IPS-NIHi7 (cell line): ENCODE measurements around the gene SLC6A11.

ENCODE experiments used
- DNase-seq: peaks from one replicate; pipeline ENCODE4 v3.0.0; 2012; ENCODE audit warnings: mixed read lengths; ENCODE audit errors: extremely low spot score

SLC6A11 gene

DNA sequence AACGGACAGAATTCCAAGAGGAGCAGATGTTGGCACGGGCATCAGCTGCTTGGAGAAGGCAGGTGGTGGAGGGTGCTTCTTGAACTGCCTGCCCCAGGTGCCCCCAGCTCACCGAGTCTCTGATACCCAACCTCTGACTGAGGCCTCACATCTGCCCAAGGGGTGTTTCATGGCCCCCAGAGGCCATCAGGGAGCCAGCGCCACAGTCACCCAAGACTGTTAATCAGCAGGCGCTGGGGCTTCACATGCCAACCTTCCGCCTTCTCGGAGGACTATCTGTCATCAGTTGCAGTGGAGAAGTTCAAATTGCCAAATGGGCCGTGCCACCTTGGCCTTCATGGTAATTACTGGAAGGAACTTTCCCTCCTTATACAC lies 114.6 kb downstream of the SLC6A11 start:
- DNase-seq = no peak

GRCh38 chr3:10932596-10932995 lies 116.6 kb downstream of the SLC6A11 start:
- DNase-seq = no peak

DNA sequence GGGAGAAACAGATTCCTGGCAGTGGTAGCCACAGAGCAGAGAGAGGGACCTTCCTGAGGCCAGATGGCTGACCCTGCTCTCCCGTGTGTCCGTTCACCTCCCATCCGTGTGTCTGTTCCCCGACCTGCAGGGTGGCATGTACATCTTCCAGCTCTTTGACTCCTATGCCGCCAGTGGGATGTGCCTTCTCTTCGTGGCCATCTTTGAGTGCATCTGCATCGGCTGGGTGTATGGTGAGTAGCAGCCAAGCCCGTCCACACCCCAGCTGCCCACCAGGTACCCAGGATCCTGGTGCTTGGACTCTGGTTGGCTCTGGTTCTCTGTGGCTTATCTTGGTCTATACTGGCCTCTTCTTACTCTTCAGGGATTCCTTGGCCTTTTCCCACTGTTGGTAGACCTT lies 117.0 kb downstream of the SLC6A11 start:
- no peak for DNase-seq

GRCh38 chr3:10933470-10933804 lies 117.4 kb downstream of the SLC6A11 start:
- no peak for DNase-seq

GRCh38 chr3:10933805-10934481 lies 117.9 kb downstream of the SLC6A11 start:
- DNase-seq = no peak

- DNase-seq = no peak
These were observed 119.0 kb downstream of the SLC6A11 start for GRCh38 chr3:10935028-10935427.

DNA sequence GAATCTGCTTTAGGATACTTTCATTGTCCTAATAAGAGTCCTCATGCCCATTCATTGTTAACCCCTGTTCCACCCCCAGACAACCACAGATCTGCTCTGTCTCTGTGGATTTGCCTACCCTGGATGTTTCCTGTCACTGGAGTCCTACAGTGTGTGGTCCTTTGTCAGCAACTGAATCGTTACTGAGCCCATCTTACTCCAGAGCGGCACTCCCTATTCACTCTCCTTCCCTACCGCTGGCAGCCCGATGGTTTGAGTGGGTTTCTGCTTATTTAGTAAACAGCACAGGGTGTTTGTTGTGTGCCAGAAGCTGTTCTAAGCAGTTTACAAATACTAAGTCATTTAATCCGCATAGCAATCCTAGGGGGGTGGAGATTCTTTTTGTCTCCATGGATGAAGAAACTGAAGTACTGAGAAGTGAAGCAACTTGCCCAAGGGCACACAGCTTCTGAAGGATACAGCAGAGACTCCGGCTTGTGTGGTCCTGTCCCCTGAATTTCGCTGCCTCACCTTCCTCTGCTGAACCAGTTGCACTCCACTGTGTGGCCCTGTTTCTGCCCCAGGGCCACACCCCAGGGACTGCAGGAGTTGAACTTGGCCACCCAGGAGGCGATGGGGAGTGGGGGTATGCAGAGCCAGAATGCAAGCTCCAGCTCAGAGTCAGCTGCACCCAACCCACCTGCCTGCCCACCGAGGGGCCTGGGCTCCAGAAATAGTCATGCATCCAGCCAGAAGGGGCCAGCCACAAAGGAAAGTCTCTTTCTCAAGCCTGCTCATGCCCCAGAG lies 120.0 kb downstream of the SLC6A11 start:
- DNase-seq = no peak

DNA sequence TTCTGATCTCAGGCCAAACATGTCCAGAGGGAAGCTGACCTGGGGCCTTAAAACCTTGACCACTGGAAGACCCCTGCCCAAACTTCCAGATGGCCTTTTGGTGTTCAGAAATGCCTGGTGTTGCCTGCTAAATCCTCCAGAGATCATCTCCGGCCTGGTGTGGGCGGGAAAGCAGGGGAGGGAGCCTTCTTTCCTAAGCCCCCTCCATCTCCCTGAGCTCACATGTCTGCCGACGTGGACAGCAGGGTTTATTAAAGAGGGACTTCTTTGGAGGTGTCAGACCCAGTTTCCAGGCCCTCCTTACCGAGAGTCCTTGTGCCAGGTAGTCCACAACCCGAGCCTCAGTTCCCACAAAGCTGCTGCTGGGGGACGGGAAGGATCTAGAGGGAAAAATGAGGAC lies 120.7 kb downstream of the SLC6A11 start:
- DNase-seq = no peak

DNA sequence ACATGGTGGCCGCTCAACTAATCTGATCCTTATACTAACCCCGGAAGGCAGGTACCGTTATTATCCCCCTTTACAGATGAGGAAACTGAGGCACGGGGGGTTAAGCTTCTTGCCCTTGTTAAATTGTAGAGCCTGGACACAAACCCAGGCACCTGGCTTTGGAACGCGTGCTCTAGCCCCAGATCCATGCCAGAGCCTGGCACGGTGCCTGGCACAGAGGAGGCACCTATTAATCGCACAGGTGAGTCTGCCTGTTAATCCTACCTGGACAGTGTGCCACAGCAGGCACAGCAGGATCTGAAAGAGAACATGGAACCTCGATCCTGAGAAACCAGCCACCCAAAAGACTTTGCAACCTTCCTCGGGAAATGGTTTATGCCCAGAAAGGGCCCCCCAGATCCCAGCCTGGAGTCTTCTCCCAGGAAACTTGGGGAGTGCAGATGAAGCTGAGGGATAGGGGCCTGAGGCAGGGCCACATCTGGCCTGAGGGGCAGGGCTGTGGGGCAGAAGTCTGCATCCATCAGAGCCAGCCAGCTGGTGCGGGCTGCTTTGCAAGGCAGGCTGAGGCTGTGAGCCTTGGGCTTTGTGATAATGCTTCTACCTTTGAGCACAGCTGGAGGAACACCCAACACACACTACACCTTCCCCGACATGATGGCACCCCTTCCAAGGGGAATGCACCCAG lies 121.3 kb downstream of the SLC6A11 start:
- DNase-seq = no peak

GRCh38 chr3:10939556-10939955 lies 123.5 kb downstream of the SLC6A11 start:
- DNase-seq = no peak

- DNase-seq = no peak
These were observed 124.1 kb downstream of the SLC6A11 start for GRCh38 chr3:10940106-10940505.

- peak; percentile 57 for DNase-seq
These were observed 125.9 kb downstream of the SLC6A11 start for GRCh38 chr3:10941972-10942371.

GRCh38 chr3:10942690-10943205 lies 126.7 kb downstream of the SLC6A11 start:
- no peak for DNase-seq

GRCh38 chr3:10944866-10945265 lies 128.8 kb downstream of the SLC6A11 start:
- DNase-seq = no peak

DNA sequence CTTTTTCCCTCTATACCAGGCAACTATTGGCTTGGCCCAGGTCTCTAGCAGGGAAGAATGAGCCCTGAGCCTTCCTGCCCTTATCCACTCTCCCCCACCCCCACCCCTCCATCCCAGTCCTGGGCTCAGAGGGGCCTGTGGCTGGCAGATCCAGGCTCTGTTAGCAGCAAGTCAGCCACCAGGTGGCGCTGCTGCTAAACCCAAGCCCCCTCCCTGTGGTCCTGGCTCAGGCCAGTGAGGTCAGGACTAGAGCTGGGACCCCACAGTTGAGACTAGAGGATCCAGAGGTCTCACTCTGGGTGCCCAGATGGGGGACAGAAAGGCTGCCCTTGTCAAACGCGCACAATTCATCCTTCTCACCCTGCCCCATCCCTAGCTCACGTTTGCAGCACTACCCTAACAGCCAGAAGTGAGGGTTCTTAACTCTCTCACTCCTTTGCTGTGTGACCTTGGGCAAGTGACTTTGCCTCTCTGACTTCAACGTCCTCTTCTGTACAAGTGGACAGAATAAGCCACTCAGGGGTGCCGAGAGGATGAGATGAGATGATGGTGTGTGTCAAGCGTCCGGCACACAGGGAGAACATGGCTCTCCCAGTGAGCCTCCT lies 129.8 kb downstream of the SLC6A11 start:
- peak; percentile 97 for DNase-seq

DNA sequence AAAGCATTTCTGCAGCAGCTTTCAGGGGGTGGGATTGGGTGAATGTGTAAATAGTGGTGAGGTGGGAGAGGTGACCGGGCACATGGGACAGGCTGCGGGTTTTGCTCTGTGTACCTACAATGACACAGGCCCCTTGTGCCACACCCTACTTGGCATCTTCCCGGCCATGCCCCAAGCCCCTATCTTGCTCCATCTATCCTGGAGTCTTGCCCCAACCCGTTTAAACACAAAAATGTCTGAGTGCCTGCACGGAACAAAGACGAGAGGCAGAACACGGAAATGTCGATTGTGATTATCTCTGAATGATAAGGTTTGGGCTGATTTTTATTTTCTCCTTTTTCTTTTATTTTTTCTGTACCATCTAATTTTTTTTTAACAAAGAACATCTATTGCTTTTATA lies 130.5 kb downstream of the SLC6A11 start:
- DNase-seq = no peak

GRCh38 chr3:10948326-10948725 lies 132.3 kb downstream of the SLC6A11 start:
- no peak for DNase-seq

DNA sequence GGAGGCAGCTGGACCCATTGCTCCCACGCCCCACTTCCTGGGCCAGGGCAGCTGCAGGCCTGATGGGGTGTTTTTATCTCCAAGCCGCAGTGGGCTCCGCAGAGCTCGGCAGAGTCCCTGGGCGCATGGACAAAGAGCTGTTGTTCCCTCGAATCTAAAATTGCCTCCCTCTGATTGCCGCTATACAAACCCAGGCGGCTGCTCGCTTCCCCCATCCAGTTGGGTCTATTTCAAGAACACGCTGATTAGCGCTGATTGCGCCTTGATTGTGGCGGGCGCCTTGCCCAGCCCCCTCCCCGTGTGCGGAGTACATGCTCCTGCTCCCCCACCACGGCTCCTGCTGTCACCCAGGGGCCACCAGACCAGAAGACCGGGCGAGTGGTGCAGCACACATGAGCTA lies 133.2 kb downstream of the SLC6A11 start:
- no peak for DNase-seq

GRCh38 chr3:10950476-10951294 lies 134.7 kb downstream of the SLC6A11 start:
- DNase-seq = peak; percentile 70

- no peak for DNase-seq
These were observed 135.4 kb downstream of the SLC6A11 start for GRCh38 chr3:10951295-10951926.

DNA sequence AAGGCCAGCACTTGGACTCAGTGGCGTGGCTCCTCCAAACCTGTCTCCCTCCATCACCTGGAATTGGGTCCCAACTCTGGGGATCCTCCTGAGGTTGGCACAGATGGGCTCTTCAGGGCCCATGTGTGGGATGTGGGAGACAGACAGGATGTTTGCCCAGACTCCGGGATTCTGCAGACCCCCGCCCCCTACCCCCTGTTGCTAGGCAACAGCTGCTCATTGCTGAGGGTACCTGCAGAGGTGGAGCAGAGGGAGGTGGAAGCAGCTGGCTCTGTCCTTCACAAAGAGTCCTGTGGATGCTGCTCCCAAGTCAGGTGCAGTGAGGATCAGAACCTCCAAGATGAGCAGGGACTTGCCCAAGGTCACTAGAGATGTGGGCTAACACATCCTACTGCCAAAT lies 136.5 kb downstream of the SLC6A11 start:
- no peak for DNase-seq
